Globus pallidus (tissue), 1 donor: Measurements from ENCODE around the gene NNMT.
"Not testable (repeated sequence)": the region's sequence is repeated elsewhere in the genome, so short reads cannot be mapped to it uniquely, and the experiment has no call there.

Experiments used
- DNase-seq: peaks from one replicate; pipeline ENCODE4 v3.0.0-alpha.2; 2015; ENCODE audit warnings: low spot score

Gene NNMT

GRCh38 chr11:114310095-114310494 is 13.9 kb downstream of the NNMT start:
- no peak for DNase-seq

GRCh38 chr11:114311946-114312345 is 15.7 kb downstream of the NNMT start:
- DNase-seq = no peak

- no peak for DNase-seq
Measured at GRCh38 chr11:114314096-114314495, 17.9 kb downstream of the NNMT start.

GRCh38 chr11:114315749-114316368 is 19.7 kb downstream of the NNMT start:
- no peak for DNase-seq

- no peak for DNase-seq
Measured at GRCh38 chr11:114316980-114317786, 21.0 kb downstream of the NNMT start.

- DNase-seq = no peak
Measured at GRCh38 chr11:114317787-114318137, 21.6 kb downstream of the NNMT start.

GRCh38 chr11:114318361-114318760 is 22.2 kb downstream of the NNMT start:
- DNase-seq = no peak

GRCh38 chr11:114319716-114320328 is 23.6 kb downstream of the NNMT start:
- DNase-seq = no peak

- DNase-seq = no peak
Measured at GRCh38 chr11:114321621-114322257, 25.5 kb downstream of the NNMT start.

- no peak for DNase-seq
Measured at GRCh38 chr11:114322934-114323333, 26.7 kb downstream of the NNMT start.

- DNase-seq = no peak
Measured at GRCh38 chr11:114326151-114326550, 30.0 kb downstream of the NNMT start.

- DNase-seq = no peak
Measured at GRCh38 chr11:114326776-114327175, 30.6 kb downstream of the NNMT start.

- DNase-seq = no peak
Measured at GRCh38 chr11:114330373-114330772, 34.2 kb downstream of the NNMT start.

GRCh38 chr11:114340311-114341131 is 44.3 kb downstream of the NNMT start:
- DNase-seq = peak; percentile 54

- DNase-seq = not testable (repeated sequence)
Measured at GRCh38 chr11:114341667-114342066, 45.5 kb downstream of the NNMT start.

- DNase-seq = no peak
Measured at GRCh38 chr11:114342476-114342875, 46.3 kb downstream of the NNMT start.

GRCh38 chr11:114343020-114343419 is 46.8 kb downstream of the NNMT start:
- DNase-seq = no peak

GRCh38 chr11:114343493-114343892 is 47.3 kb downstream of the NNMT start:
- DNase-seq = no peak

GRCh38 chr11:114344494-114344893 is 48.3 kb downstream of the NNMT start:
- DNase-seq = no peak

GRCh38 chr11:114345575-114346222 is 49.5 kb downstream of the NNMT start:
- DNase-seq = no peak

- DNase-seq = no peak
Measured at GRCh38 chr11:114346709-114347141, 50.5 kb downstream of the NNMT start.
